Measurements from ENCODE around the gene EXOC4. TPM values are rescaled to one million over a fixed set of nuclear protein-coding genes. Genes with fewer than 3 reads are reported as not detected.
"Not testable (repeated sequence)": the region's sequence is repeated elsewhere in the genome, so short reads cannot be mapped to it uniquely, and the experiment has no call there.

EXOC4 gene
- polyA plus RNA-seq (2013, experiment 1 of 2) = 27.6 TPM
- 28.5 TPM for polyA plus RNA-seq (2013, experiment 2 of 2)

DNA sequence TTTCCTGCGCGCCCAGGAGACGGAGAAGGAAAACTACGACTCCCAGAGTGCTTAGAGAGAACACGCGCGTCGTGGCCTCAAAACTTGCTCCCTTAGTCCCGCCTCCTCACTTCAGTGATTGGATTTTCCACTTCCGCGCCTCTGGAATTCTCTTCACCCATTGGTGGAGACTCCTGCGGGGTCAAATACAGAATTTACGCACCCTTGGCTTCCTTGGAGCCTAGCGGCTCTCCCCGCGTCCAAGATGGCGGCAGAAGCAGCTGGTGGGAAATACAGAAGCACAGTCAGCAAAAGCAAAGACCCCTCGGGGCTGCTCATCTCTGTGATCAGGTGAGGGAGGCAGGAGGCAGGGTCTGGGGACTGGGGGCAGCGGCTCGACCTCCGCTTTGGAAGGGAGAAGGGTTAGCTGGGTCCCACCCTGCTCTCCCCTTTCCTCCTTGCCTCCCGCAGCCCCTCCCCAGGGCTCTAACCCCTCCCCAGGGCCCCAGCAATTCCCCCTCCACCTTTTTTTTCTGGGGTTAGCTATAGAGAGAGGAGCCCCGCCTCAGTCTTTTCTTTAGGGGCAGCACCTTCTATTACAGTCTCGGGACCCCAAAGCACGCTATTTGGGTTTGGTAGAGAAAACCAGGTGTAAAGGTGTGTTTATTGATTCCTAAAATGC lies at the start of gene EXOC4:
EXOC4 (plus strand) TSS at position 221 of the 661 bp plus-strand sequence.
- Histone ChIP-seq H3K4me3 (ENCODE audit: low read length) (peak within 1 kb of the TSS; percentile 81), H3K27ac (ENCODE audit: low read depth, low read length) (peak within 1 kb of the TSS; percentile 27), H3K79me1 (ENCODE audit: low read length) (peaks cover 7% of the 10 kb centered on the region), H4K5ac (ENCODE audit: low read length) (peak within 1 kb of the TSS; percentile 27), H2BK15ac (replicated peaks; ENCODE audit: low read depth) (no peak within 1 kb of the TSS), H2AK5ac (ENCODE audit: low read length) (no peak within 1 kb of the TSS), H3K18ac (ENCODE audit: low read length) (peak within 1 kb of the TSS; percentile 42), H3K36me3 (ENCODE audit: control insufficient read depth, insufficient read depth, low read length) (no peaks in the 10 kb centered on the region), H3K27me3 (ENCODE audit: insufficient read depth, low read length, poor library complexity) (no peaks in the 10 kb centered on the region), H2BK120ac (ENCODE audit: low read depth, low read length) (no peak within 1 kb of the TSS), H3K9ac (ENCODE audit: low read length) (peak within 1 kb of the TSS; percentile 71), H3K79me2 (ENCODE audit: control insufficient read depth, insufficient read depth, low read length) (peaks cover 10% of the 10 kb centered on the region), H4K8ac (ENCODE audit: low read depth, low read length) (peak within 1 kb of the TSS; percentile 79), H3K4ac (ENCODE audit: low read depth, low read length) (peak within 1 kb of the TSS; percentile 77), H2BK5ac (ENCODE audit: low read length) (no peak within 1 kb of the TSS), H3K4me1 (ENCODE audit: control insufficient read depth, low read depth, low read length) (peaks cover 2% of the 10 kb centered on the region), H3K56ac (ENCODE audit: low read length) (peak within 1 kb of the TSS; percentile 88), H3K4me2 (ENCODE audit: low read length) (peak within 1 kb of the TSS; percentile 82), H3K23ac (ENCODE audit: low read length) (no peak within 1 kb of the TSS)
- peak; percentile 99 for DNase-seq
- WGBS (ENCODE audit: extremely low coverage, insufficient coverage, low lambda C conversion rate) = no CpG with 5 or more reads among the region's 25 CpGs

DNA sequence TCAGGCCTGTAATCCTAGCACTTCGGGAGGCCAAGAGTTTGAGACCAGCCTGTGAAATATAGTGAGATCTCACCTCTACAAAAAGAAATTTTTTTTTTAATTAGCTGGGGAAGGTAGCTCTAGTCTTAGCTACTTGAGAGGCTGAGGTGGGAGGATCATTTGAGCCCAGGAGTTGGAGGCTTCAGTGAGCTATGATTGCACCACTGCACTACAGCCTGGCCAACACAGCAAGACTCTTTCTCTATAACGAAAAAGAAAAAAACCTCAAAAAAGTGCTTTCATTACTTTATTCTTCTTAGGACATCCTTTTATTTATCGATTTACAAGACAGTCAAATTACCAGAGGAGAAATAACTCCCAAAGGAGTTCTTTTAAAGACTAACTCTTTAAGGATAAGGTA lies 49.4 kb upstream of the EXOC4 start:
- Histone ChIP-seq H3K4me3 (ENCODE audit: low read length) (no peak overlapping the region), H3K27ac (ENCODE audit: low read depth, low read length) (no peak overlapping the region), H3K23ac (ENCODE audit: low read length) (no peak overlapping the region), H3K79me2 (ENCODE audit: control insufficient read depth, insufficient read depth, low read length) (no peaks in the 10 kb centered on the region), H4K8ac (ENCODE audit: low read depth, low read length) (no peak overlapping the region), H3K56ac (ENCODE audit: low read length) (no peak overlapping the region), H3K4me2 (ENCODE audit: low read length) (no peak overlapping the region), H3K27me3 (ENCODE audit: insufficient read depth, low read length, poor library complexity) (no peaks in the 10 kb centered on the region), H3K36me3 (ENCODE audit: control insufficient read depth, insufficient read depth, low read length) (no peaks in the 10 kb centered on the region), H2BK120ac (ENCODE audit: low read depth, low read length) (no peak overlapping the region), H2AK5ac (ENCODE audit: low read length) (no peak overlapping the region), H4K5ac (ENCODE audit: low read length) (no peak overlapping the region), H2BK15ac (replicated peaks; ENCODE audit: low read depth) (no peak overlapping the region), H2BK5ac (ENCODE audit: low read length) (no peak overlapping the region), H3K18ac (ENCODE audit: low read length) (no peak overlapping the region), H3K4me1 (ENCODE audit: control insufficient read depth, low read depth, low read length) (no peaks in the 10 kb centered on the region), H3K79me1 (ENCODE audit: low read length) (no peaks in the 10 kb centered on the region), H3K9ac (ENCODE audit: low read length) (no peak overlapping the region), H3K4ac (ENCODE audit: low read depth, low read length) (no peak overlapping the region)
- no peak for DNase-seq
- no CpG with 5 or more reads among the region's 3 CpGs for WGBS (ENCODE audit: extremely low coverage, insufficient coverage, low lambda C conversion rate)

DNA sequence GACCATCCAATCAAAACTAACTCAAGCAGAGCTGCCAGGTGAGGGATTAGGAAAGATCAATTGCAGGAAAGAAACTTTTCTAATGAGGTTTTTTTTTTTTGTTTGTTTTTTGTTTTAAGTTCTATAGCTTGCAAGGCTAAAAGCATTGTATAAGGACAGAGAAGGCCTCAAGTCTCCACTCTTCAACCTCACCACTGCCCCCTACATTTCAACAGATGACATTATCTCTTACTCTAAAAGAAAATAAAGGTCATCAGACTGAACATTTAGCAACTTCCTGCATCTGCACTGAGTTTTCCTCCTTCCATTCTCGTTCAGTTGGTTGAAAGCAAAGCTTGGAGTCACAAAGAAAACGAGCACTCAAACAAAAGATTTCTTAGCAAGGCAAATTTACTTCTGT lies 45.2 kb upstream of the EXOC4 start:
- Histone ChIP-seq H3K27me3 (ENCODE audit: insufficient read depth, low read length, poor library complexity) (no peaks in the 10 kb centered on the region), H2AK5ac (ENCODE audit: low read length) (no peak overlapping the region)

GRCh38 chr7:133210817-133211216 lies 42.1 kb upstream of the EXOC4 start:
- H3K79me1 ChIP-seq (ENCODE audit: low read length); H4K8ac ChIP-seq (ENCODE audit: low read depth, low read length); H3K4ac ChIP-seq (ENCODE audit: low read depth, low read length); H3K79me2 ChIP-seq (ENCODE audit: control insufficient read depth, insufficient read depth, low read length); H3K4me1 ChIP-seq (ENCODE audit: control insufficient read depth, low read depth, low read length); H2AK5ac ChIP-seq (ENCODE audit: low read length); H3K4me2 ChIP-seq (ENCODE audit: low read length); H3K18ac ChIP-seq (ENCODE audit: low read length); H4K5ac ChIP-seq (ENCODE audit: low read length); H3K27me3 ChIP-seq (ENCODE audit: insufficient read depth, low read length, poor library complexity); H2BK5ac ChIP-seq (ENCODE audit: low read length); H2BK120ac ChIP-seq (ENCODE audit: low read depth, low read length); H3K23ac ChIP-seq (ENCODE audit: low read length); H3K4me3 ChIP-seq (ENCODE audit: low read length); H3K9ac ChIP-seq (ENCODE audit: low read length); H3K56ac ChIP-seq (ENCODE audit: low read length); H3K36me3 ChIP-seq (ENCODE audit: control insufficient read depth, insufficient read depth, low read length); H2BK15ac ChIP-seq (replicated peaks; ENCODE audit: low read depth); DNase-seq; H3K27ac ChIP-seq (ENCODE audit: low read depth, low read length): not testable (repeated sequence)
- WGBS (ENCODE audit: extremely low coverage, insufficient coverage, low lambda C conversion rate) = no CpG with 5 or more reads among the region's 10 CpGs

More for the DNA sequence above, 45.2 kb upstream of the EXOC4 start:
- Histone ChIP-seq H3K4me2 (ENCODE audit: low read length) (no peak overlapping the region), H3K9ac (ENCODE audit: low read length) (no peak overlapping the region), H4K8ac (ENCODE audit: low read depth, low read length) (no peak overlapping the region), H3K79me1 (ENCODE audit: low read length) (no peaks in the 10 kb centered on the region), H3K4ac (ENCODE audit: low read depth, low read length) (no peak overlapping the region), H3K4me1 (ENCODE audit: control insufficient read depth, low read depth, low read length) (no peaks in the 10 kb centered on the region), H3K27ac (ENCODE audit: low read depth, low read length) (no peak overlapping the region), H3K4me3 (ENCODE audit: low read length) (no peak overlapping the region), H3K56ac (ENCODE audit: low read length) (no peak overlapping the region), H3K79me2 (ENCODE audit: control insufficient read depth, insufficient read depth, low read length) (no peaks in the 10 kb centered on the region), H4K5ac (ENCODE audit: low read length) (no peak overlapping the region), H2BK120ac (ENCODE audit: low read depth, low read length) (no peak overlapping the region), H2BK15ac (replicated peaks; ENCODE audit: low read depth) (no peak overlapping the region), H3K36me3 (ENCODE audit: control insufficient read depth, insufficient read depth, low read length) (no peaks in the 10 kb centered on the region), H3K23ac (ENCODE audit: low read length) (no peak overlapping the region), H3K18ac (ENCODE audit: low read length) (no peak overlapping the region), H2BK5ac (ENCODE audit: low read length) (no peak overlapping the region)
- DNase-seq = peak; percentile 55
- WGBS (ENCODE audit: extremely low coverage, insufficient coverage, low lambda C conversion rate) = no CpG with 5 or more reads among the region's 2 CpGs

- H2BK5ac ChIP-seq (ENCODE audit: low read length); H3K18ac ChIP-seq (ENCODE audit: low read length); H3K4me3 ChIP-seq (ENCODE audit: low read length); H3K27me3 ChIP-seq (ENCODE audit: insufficient read depth, low read length, poor library complexity); H4K8ac ChIP-seq (ENCODE audit: low read depth, low read length); H3K4me1 ChIP-seq (ENCODE audit: control insufficient read depth, low read depth, low read length); H2BK15ac ChIP-seq (replicated peaks; ENCODE audit: low read depth); H3K36me3 ChIP-seq (ENCODE audit: control insufficient read depth, insufficient read depth, low read length); H3K79me1 ChIP-seq (ENCODE audit: low read length); H3K4me2 ChIP-seq (ENCODE audit: low read length); H3K79me2 ChIP-seq (ENCODE audit: control insufficient read depth, insufficient read depth, low read length); H3K27ac ChIP-seq (ENCODE audit: low read depth, low read length); H3K23ac ChIP-seq (ENCODE audit: low read length); DNase-seq; H3K4ac ChIP-seq (ENCODE audit: low read depth, low read length); H2BK120ac ChIP-seq (ENCODE audit: low read depth, low read length); H3K56ac ChIP-seq (ENCODE audit: low read length); H2AK5ac ChIP-seq (ENCODE audit: low read length); H4K5ac ChIP-seq (ENCODE audit: low read length); H3K9ac ChIP-seq (ENCODE audit: low read length): not testable (repeated sequence)
- no CpG with 5 or more reads among the region's 3 CpGs for WGBS (ENCODE audit: extremely low coverage, insufficient coverage, low lambda C conversion rate)
These were observed 39.1 kb upstream of the EXOC4 start for GRCh38 chr7:133213772-133214171.

- Histone ChIP-seq H3K36me3 (ENCODE audit: control insufficient read depth, insufficient read depth, low read length) (no peaks in the 10 kb centered on the region), H4K5ac (ENCODE audit: low read length) (no peak overlapping the region), H2BK120ac (ENCODE audit: low read depth, low read length) (no peak overlapping the region), H4K8ac (ENCODE audit: low read depth, low read length) (no peak overlapping the region), H2AK5ac (ENCODE audit: low read length) (no peak overlapping the region), H3K4me1 (ENCODE audit: control insufficient read depth, low read depth, low read length) (no peaks in the 10 kb centered on the region), H3K79me2 (ENCODE audit: control insufficient read depth, insufficient read depth, low read length) (no peaks in the 10 kb centered on the region), H3K79me1 (ENCODE audit: low read length) (no peaks in the 10 kb centered on the region), H3K4me2 (ENCODE audit: low read length) (no peak overlapping the region), H3K9ac (ENCODE audit: low read length) (no peak overlapping the region), H3K4ac (ENCODE audit: low read depth, low read length) (no peak overlapping the region), H3K18ac (ENCODE audit: low read length) (no peak overlapping the region), H2BK15ac (replicated peaks; ENCODE audit: low read depth) (no peak overlapping the region), H3K27me3 (ENCODE audit: insufficient read depth, low read length, poor library complexity) (no peaks in the 10 kb centered on the region), H3K4me3 (ENCODE audit: low read length) (no peak overlapping the region), H3K23ac (ENCODE audit: low read length) (no peak overlapping the region), H3K27ac (ENCODE audit: low read depth, low read length) (no peak overlapping the region), H2BK5ac (ENCODE audit: low read length) (no peak overlapping the region), H3K56ac (ENCODE audit: low read length) (no peak overlapping the region)
- WGBS (ENCODE audit: extremely low coverage, insufficient coverage, low lambda C conversion rate) = no CpG with 5 or more reads among the region's 3 CpGs
- DNase-seq = no peak
These were observed 35.1 kb upstream of the EXOC4 start for GRCh38 chr7:133217773-133218172.
